AG09319 (cell line): Measurements from ENCODE around the gene VTI1B.
A peak's percentile ranks its signal among the peaks of the same experiment; 100 is the strongest.
"Not testable (repeated sequence)": the region's sequence is repeated elsewhere in the genome, so short reads cannot be mapped to it uniquely, and the experiment has no call there.

Source experiments
- DNase-seq: peaks from one replicate; pipeline ENCODE4 v3.0.0-alpha.2; 2010; ENCODE audit warnings: low read depth; ENCODE audit errors: extremely low read depth
- CTCF ChIP-seq: IDR thresholded peaks from 2 replicates; pipeline ENCODE4 v1.5.1; 2011; ENCODE audit warnings: low read depth, mild to moderate bottlenecking, inconsistent platforms, low read length, moderate library complexity

The VTI1B gene

GRCh38 chr14:67710209-67710608, 35.8 kb upstream of the VTI1B start:
- DNase-seq, result no peak
- no peak for TF ChIP-seq CTCF

- DNase-seq, result not testable (repeated sequence)
Observed at GRCh38 chr14:67709796-67710195, 35.4 kb upstream of the VTI1B start.

GRCh38 chr14:67709346-67709745, 34.9 kb upstream of the VTI1B start:
- not testable (repeated sequence) for DNase-seq

- no peak for TF ChIP-seq CTCF
Observed at GRCh38 chr14:67705211-67705610, 30.8 kb upstream of the VTI1B start.

GRCh38 chr14:67704484-67705089, 30.2 kb upstream of the VTI1B start:
- TF ChIP-seq CTCF, result peak; percentile 80
- DNase-seq, result no peak

More at GRCh38 chr14:67705211-67705610, 30.8 kb upstream of the VTI1B start:
- DNase-seq, result no peak

- TF ChIP-seq CTCF, result no peak
- no peak for DNase-seq
Observed at GRCh38 chr14:67703997-67704396, 29.6 kb upstream of the VTI1B start.

GRCh38 chr14:67701492-67701891, 27.1 kb upstream of the VTI1B start, which contains the start of gene RDH12:
Gene RDH12 (plus strand): TSS chr14:67701886. CDS start chr14:67722643, 20,757 bp downstream.
- not testable (repeated sequence) for DNase-seq

GRCh38 chr14:67698179-67698578, 23.7 kb upstream of the VTI1B start:
- DNase-seq, result no peak
- TF ChIP-seq CTCF, result no peak

- no peak for DNase-seq
- no peak for TF ChIP-seq CTCF
Observed at GRCh38 chr14:67697006-67697405, 22.6 kb upstream of the VTI1B start.
